GM21447 (cell line): ENCODE results near the gene ABCC12.

Experiments
- ATAC-seq: cut with Tn5 transposase; IDR thresholded peaks from one replicate; pipeline ENCODE4 v1.9.1; 2021; ENCODE audit not compliant: unreplicated experiment

The ABCC12 gene

DNA sequence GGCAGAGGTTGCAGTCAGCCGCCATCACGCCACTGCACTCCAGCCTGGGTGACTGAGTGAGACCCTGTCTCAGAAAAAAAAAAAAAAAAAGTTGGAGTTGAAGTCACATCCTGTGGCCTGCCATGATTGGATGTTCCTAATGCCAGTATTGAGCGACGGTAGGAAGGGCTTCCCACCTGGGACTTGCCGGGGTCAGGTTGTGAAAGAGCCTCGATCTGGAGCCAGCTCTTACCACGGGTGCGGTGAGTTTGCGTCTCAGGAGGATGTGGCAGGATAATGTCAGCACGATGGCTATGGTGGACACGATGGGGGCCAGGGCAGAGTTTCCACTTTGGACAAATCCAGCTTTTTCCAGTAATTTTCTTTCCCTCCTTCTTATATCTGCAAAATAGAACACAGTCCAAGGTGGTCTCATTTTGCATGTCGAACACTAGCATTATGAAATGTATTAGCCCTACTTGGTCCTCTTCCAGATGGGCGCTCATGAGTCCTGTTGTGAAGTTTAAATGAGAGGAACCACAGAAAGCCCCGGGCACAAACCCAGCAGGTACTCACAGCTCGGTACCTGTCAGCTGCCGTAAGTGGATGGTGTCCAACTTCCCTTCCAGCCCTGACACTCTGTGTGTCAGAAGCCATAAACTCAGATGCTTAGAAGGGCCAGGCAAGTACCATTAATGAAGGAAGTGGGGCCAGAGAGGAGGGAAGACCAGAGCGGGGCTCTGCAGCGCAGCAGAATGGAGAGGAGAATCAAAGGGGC, 22.2 kb downstream of the ABCC12 start:
- ATAC-seq, result no peak

DNA sequence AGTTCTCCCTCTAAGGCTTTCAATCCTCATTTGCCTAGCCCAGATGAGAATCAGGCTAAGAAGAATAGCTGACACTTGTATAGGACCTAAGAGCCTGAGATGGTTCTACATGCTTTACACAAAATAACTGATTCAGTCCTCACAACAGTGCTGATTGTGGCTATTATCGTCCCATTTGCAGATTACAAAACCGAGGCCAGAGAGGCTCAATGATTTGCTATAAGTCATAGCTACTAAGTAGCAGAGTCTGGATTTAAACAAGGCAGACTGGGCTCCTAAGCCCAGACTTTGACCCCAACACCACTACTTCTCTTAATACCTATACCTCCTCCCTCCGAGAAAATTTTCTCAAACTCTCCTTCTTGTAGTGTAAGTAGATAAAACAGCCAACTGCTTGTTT, 23.1 kb downstream of the ABCC12 start:
- no peak for ATAC-seq

DNA sequence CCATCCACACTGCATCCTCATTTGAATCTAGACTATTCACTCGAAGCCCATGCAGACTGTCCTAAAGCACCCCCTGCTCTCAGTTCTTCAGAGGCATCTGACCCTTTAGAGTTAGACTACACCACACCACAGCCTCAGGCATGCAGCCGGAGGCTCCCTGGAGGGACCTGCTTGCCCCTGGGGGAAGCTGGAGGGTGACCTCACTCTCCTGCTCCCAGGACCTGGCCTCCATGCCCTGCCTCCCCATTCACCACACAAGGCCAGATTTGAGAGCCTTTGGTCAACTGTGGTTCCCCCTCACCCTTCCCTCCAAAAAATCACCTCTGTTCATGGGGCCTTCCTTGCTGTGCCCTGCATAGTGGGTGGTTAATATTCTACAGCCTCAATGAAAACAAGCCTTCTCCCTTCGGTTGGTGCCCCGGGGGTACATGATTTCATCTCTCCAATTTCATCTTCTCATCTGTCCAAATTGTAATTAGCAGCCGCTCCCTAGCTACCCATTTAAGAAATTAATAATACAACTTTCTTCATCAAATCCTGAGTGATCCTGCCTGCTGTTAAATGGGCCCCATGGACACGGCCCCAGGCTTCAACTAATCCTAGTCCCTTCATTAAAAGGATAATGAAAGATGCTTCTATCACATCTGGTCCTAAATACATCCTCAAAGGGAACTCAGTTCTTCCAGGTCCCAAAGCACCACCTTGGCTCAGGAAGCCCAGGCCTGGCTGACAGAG, 24.4 kb downstream of the ABCC12 start:
- no peak for ATAC-seq

DNA sequence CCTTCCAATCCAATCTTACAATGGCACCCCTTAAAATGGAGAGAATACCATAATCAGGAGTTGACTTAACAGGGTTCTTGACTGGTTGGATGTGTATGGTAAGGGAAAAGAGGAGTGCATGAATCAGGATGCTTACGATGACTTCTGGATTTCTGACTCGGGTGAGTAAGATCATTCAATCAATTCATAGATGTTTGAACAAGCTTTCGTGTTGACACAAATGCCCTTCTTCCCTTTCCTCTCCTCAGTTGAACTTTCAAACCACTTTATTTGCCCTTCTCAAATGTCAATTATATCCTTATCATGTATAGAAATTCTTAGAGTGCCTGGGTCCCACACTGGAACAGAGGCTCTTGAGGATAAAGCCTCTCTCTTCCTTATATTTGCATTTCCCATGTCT, 25.9 kb downstream of the ABCC12 start:
- ATAC-seq, result no peak

DNA sequence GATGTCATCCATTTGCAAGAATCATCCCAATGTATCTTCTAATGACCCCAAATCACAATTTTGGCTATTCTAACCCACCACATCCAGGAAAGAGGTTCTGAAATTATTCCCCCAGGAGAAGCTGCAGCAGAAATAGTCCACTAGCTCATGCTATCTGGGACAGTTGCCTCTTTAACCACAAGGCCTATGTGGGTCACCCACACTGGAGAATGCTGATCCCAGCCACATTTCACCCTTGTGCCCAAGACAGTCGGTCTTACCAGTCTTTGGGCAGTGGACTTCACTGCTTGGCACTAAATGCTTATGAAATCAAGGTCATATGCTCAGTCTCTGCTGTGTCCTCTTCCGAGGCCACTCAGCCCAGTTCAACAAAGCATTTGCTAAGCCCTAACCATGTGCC, 27.0 kb downstream of the ABCC12 start:
- ATAC-seq, result no peak

DNA sequence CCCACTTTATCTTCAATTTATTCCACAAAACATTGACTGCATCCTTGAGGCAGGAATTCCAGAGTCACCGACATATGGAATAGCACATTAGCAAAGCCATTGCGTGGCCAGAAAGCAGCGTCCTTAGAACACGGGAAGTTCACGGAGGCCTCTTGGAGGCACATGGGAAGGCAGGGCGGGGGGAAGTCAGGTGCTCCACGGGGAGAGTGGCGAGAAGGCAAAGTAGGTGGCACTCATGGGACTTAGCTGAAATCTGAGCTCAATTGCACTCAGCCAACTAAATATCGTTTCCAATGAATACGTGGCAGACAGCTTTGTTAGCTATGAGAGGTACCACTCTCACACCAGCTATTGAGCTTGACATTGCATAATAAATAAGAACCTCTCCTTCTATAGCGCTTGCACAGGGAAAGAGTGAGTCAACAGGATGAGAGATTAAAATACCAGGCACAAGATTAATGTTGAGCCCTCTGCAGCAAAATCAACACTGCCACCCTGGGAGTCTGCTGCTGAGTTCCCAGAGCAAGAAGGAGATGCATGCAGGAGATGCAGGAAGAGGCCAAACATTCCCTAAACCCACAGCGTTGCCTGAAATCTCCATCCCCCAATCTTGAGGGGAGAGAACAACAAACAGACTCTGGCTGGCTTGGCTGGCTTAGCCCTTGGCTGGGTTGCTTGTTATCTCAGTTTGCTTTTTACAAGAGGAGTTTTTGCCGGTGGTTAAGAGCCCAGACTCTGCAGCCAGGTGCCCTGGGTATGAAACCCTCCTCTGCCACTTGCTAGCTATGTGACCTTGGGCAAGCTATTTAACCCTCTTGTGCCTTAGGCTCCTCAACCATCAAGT, 28.8 kb downstream of the ABCC12 start:
- no peak for ATAC-seq

DNA sequence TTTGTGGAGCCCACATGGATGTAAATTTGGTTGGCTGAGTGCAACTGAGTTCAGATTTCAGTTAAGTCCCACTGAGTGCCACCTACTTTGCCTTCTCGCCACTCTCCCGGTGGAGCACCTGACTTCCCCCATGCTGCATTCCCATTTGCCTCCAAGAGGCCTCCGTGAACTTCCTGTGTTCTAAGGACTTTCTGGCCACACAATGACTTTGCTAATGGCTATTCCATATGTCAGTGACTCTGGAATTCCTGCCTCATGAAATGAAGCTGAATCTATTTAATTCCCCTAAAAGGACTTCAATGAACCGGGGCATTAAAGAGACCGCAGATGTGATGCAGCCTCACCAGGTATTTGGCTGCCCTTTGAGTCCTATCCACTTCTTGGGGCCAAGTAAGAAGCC, 29.9 kb downstream of the ABCC12 start:
- no peak for ATAC-seq

DNA sequence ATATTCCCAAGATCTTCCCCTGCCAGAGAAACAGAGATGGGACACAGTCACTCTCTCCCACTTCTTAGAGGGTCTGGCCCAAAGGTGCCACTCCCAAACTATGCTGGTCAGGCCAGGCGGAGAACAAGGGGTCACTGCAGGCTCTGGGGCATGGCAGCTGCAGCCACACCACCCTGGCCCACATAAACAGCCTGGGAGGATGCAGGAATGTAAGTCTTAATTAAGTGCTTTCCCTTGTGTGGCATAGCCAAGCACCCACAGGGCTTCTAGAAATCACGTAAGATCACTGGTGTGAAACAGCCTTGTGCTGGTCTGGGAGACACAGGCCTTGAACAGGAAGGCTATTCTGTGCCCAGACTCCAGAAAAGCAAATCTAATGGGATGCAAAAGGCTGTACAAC, 31.5 kb downstream of the ABCC12 start:
- no peak for ATAC-seq

DNA sequence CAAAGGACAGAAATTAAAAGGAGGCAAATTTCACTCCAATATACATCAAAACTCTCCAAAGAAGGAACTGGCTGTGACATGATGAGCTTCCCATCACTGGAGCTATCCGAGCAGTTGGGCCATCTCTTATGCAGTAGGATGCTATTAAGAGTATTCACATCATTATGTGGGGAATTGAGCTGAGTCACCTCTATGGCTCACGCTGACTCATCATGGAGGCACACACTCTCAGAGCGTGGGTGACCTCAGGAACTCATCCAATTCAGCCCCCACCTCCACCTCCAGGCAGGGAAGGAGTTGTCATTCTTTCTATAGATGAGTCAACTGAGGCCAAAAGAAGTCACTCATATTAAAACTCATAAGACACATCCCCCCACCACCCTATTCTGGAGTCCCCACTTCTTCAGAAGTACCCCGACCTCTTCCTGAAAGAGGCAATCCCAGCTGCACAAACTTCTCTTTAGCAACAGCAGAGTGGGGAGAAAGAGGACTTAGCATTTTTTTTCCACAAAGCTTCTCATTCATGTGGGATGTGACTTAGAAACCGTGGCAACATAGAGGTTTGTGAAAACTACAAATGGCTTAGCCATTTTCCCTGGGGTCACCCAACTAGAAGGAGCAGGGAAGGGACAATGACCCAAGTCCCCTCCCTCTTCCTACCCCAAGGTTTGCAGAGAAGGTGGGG, 32.5 kb downstream of the ABCC12 start:
- no peak for ATAC-seq

DNA sequence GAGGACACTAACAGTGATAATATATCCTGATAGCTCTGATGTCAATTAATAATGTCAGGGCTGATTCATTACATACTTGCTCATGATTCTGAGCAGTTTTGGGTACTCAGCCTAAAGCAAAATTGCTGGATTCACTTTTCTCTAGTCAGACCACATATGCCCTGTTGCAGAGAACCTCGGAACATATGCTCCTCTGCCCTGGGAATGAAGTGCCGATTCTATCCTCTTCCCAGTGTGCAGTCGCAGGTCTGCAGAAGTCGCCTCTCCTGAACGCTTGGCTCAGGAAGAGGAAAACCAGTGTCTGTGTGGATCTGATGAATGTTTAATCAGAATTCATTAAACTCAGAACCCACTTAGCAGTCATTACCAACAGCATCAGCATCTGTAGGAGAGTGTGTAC, 34.5 kb downstream of the ABCC12 start:
- ATAC-seq, result no peak

DNA sequence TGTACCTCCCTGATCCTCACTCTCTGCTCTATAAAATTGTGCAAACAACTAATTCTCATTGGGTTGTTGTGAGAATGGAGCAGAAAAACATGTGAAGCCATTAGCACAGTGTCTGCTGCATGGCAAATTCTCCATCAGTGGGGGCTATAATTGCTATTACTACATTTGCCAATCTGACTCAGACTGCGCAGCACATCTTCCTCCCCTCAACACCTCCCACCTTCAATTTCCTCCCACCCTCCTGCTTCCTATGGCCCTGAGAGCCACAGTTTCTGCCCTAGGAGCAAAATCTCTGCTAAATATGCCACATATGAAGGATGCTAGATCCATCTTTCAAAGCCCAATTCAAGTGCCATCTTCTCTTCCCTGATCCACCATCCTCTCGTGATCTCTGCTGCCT, 37.0 kb downstream of the ABCC12 start:
- no peak for ATAC-seq

DNA sequence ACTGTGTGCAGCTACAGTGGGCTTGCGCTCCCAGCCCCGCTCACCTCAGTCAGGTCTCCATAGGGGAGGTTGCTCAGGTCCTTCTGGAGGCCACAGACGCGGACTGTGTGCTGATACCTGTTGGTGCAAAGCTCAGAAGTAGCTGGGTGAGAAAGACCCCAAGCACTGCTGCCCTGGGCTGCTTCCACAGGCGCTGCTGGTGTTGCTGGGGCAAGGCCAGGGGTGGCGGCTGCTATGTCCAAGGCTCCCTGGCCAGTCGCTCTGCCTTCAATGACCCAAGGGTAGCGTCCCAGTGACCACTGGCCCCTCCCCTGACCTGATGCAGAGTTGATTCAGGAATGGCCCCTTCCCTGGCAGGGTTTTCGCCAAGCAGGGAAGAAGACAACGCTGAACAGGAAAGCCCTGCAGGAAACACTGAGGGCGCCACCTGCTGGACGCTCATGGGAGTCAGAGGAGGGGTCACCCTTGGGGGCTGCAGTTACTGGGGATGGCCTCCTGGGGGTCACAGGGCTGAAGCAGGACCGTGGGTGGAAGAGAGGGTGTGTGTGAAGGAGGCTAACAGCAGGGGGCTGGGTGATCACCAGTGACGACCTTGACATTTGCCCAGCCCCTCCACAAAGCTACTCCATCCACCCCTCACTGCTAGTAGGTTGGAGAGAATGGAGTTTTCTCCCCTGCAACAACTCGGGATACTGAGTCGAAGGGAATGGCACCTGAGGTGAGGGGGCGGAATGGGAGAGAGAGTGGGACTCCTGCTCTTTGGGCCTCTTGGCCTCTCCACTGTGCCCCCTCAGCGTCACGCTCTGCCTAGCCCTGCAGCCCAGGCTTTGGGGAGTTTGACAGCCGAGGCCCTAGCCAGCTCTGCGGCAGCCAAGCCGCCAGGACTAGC, 38.3 kb downstream of the ABCC12 start:
- ATAC-seq, result peak; percentile 74

DNA sequence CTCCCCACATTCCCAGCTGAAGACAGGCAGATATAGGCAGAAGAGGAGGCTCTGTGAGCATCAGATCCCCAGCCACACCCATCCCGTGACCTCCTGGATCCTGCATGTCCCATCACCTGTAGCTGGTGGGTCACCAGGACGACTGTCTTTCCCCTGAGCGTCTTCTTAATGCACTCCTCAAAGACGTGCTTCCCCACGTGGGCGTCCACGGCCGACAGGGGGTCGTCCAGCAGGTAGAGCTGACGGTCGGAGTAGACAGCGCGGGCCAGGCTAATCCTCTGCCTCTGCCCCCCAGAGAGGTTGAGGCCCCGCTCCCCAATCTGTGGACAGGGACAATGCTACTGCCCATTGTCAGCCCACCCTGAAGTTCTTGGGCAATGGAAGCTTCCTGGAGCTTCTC, 40.5 kb downstream of the ABCC12 start:
- ATAC-seq, result no peak

DNA sequence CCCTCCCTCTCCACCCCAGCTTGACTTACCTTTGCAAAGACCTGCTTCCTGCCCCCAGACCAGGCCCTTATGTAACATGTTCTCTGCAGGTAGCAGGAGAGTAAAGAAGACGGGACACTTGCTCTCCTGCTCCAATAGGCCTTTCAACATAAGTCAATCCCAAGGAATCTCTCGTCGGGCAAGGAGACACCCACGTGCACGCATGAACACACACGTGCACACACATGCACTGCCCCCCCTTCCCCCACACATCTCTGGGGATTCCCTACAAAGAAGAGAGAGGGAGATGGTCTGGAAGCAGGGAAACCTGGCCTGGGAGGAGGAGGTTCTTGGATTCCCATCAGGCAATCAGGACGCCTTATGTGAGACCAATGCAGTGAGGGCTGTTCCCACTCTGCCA, 41.4 kb downstream of the ABCC12 start:
- ATAC-seq, result no peak

DNA sequence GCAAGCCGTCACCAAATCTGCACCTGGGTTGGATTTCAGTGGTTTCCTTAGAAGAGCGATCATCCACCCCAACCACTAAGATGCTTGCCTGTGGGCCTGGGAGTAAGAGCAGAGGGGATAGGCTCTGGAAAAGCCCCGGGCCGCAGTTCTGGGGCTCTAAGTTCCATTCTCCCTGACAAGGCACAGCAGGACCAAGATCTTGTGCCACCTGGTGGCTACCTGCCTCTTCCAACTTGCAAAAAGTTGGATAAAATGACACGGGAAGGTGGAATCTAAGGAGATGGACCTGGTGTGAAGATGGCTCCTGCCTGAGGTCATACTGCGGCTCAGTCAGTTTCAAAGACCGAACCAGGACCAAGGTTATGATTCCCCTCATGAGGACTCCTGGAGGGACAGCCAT, 42.3 kb downstream of the ABCC12 start:
- no peak for ATAC-seq

DNA sequence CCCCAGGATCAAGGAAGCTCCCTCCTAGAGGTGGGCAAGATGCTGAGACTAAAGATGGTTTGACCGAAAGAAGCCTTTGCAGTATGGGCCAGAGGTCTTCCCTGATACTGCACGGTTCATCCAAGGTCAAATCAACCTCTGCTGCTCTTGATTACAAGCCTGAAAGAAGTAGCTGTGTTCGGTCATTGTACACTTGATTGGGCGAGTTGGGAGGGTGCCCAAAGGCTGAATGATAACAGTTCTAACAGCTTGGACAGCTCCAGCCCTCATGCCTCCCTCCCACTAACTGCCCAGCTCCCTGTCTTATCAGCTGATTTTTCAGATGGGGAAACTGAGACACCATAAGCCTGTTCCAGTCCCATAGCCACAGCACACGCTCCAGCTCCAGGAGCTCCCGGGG, 42.8 kb downstream of the ABCC12 start:
- no peak for ATAC-seq

DNA sequence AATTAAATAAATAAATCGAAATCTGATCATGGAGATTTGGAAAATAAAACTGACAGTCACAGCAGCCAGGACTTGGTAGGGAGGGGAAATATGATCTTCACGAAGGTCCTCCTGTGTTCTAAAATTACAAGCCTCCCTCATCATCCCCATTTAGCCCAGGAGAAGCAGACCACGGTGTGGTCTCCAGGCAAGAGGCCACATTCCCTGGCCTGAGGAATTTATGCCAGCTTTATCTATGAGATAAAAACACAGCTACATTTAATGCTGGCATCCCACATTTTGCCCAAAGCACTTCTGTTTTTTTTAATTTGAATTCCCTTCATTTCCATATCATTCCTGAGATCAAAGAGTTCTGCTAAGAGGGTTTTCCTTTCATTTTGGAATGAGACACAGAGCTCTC, 43.2 kb downstream of the ABCC12 start:
- no peak for ATAC-seq

DNA sequence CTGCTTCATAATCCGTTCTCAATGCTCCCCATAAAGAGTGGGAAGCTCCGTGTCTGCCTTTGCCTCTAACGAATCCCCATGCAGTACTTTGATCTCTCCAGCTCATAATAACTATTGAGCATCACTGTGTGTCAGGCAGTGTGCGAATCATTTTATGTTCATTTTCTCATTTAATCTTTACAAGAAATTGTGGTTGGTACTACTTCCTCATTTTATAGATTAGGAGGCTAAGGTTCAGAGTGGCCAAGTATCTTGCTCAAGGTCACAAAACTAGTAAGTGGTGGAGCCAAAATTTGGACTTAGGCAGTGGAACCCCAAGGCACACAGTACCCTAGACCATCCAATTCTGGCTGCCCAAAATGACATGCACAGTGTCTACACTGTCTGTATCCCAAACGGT, 44.8 kb downstream of the ABCC12 start:
- no peak for ATAC-seq

DNA sequence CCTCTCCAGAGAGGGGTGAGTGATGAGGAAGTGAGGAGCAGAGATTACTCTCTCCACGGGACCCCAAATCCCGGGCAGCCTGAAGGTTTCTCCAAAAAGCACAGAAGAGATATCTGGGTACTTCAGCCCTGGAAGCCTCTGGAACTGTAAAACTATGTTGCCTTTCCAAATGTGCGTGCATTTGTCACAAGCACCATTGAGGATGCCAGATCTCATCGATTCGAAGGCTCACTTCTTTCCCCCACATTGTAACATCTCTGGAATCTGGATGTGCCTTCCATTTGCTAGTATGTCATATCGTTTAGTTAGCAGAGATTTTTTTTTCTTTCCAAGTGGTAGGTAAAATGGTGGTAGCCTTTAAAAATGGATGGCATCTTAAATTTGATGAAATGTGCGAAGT, 45.8 kb downstream of the ABCC12 start:
- ATAC-seq, result no peak

DNA sequence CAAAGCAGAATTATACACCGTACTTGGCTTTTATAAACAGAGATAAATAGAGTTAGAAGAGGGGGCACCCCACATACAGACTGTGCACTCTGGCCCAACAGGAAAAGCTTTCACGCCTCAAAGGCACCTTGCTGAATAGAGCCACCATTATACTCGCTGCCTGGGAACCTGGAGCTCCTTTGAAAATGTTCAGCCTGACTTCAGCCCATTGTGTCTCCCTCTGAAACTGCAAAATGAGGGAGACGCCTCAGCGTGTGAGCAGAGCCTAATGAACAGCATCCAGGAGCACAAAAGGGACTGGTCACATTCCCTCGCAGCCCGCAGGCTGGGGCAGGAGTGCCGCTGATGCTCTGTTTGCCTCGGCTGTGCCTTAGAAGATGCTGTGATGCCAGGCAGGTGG, 46.3 kb downstream of the ABCC12 start:
- no peak for ATAC-seq
